ENCODE data around the gene LRTM2.

DNA sequence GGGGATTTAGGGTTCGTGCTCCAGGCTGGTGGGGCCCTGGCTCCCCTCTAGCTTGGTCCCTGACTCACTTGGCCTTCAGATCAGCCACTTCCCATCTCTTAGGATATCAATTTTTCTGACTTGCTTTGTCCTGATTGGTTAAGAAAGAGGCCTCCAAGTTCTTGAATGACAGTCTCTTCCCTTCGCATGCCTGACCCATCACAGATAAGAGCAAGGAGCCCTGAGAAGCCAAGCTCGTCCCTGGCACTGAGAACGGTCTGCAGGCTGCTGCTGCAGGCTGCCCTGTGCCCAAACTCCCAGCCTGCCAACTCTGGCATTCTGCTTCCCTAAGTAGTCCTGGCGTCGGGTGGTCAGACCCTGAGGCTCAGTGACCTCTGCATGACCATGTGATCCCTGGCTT is 794 bp upstream of the LRTM2 start:
- TF ChIP-seq, protein P1, sequence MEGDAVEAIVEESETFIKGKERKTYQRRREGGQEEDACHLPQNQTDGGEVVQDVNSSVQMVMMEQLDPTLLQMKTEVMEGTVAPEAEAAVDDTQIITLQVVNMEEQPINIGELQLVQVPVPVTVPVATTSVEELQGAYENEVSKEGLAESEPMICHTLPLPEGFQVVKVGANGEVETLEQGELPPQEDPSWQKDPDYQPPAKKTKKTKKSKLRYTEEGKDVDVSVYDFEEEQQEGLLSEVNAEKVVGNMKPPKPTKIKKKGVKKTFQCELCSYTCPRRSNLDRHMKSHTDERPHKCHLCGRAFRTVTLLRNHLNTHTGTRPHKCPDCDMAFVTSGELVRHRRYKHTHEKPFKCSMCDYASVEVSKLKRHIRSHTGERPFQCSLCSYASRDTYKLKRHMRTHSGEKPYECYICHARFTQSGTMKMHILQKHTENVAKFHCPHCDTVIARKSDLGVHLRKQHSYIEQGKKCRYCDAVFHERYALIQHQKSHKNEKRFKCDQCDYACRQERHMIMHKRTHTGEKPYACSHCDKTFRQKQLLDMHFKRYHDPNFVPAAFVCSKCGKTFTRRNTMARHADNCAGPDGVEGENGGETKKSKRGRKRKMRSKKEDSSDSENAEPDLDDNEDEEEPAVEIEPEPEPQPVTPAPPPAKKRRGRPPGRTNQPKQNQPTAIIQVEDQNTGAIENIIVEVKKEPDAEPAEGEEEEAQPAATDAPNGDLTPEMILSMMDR (IDR thresholded peaks at IDR 0.05; ENCODE audit: poor library complexity): no peak
- TF ChIP-seq EZH2phosphoT487 (IDR thresholded peaks at IDR 0.05; ENCODE audit: low read depth, severe bottlenecking, unreplicated experiment): no peak
